HG03039 (cell line): ENCODE measurements around the gene TAS2R60.
"Not testable (repeated sequence)": the region's sequence is repeated elsewhere in the genome, so short reads cannot be mapped to it uniquely, and the experiment has no call there.

ENCODE experiments used
- ATAC-seq: cut with Tn5 transposase; IDR thresholded peaks from one replicate; pipeline ENCODE4 v1.9.1; 2021; ENCODE audit warnings: mild to moderate bottlenecking, moderate library complexity; ENCODE audit not compliant: unreplicated experiment

Gene TAS2R60, protein sequence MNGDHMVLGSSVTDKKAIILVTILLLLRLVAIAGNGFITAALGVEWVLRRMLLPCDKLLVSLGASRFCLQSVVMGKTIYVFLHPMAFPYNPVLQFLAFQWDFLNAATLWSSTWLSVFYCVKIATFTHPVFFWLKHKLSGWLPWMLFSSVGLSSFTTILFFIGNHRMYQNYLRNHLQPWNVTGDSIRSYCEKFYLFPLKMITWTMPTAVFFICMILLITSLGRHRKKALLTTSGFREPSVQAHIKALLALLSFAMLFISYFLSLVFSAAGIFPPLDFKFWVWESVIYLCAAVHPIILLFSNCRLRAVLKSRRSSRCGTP

DNA sequence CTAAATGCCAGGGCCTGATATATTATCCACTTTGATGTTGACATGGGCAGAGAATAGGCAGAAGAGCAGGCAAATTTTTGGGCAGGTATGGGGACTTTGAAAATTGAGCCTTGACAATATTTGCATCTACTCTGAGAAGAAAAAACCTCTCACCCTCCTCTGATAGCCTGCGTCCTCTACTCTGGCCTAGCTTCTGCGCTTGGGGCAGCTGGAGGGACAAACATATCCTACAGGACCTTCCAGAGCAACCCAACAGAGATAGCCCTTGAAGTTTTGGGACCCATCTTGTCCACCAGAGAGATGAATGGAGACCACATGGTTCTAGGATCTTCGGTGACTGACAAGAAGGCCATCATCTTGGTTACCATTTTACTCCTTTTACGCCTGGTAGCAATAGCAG, at the start of gene TAS2R60:
Gene TAS2R60, plus strand, starts transcription at position 301 of the 400 bp plus-strand sequence. Its CDS starts 0 bp downstream, at position 301.
- no peak for ATAC-seq

DNA sequence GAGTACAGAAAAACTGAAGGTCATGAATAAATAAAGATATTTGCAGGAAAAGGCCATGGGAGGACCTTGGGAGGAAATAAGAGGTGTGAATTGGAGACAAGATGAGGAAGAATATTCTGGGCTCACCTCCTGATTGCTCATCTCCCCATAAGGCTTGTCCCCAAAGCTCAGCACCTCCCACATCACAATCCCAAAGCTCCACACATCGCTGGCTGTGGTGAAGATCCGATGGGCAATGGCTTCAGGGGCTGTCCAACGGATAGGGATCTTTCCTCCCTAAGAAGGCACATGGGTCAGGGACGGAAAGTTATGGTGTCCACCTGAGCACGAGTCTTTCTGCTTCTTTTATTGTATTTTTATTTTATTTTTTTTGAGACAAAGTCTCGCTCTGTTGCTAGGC, 49.2 kb upstream of the TAS2R60 start:
- ATAC-seq: no peak

DNA sequence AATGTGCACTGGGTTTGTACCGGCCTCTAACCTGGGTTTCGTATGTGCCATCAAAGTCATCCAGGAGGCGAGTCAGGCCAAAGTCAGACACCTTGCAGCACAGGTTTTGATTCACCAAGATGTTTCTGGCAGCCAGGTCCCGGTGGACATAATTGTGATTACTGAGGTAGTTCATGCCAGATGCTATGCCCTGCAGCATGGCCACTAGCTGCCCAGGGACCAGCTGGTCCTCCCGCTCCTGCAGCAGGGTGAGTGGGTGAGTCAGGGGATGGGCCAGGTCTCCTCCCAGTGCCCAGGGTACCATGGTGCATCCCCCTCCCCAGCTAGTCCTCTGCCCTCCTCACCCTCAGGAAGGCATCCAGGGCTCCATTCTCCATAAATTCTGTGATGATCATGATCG, 48.5 kb upstream of the TAS2R60 start:
- no peak for ATAC-seq

DNA sequence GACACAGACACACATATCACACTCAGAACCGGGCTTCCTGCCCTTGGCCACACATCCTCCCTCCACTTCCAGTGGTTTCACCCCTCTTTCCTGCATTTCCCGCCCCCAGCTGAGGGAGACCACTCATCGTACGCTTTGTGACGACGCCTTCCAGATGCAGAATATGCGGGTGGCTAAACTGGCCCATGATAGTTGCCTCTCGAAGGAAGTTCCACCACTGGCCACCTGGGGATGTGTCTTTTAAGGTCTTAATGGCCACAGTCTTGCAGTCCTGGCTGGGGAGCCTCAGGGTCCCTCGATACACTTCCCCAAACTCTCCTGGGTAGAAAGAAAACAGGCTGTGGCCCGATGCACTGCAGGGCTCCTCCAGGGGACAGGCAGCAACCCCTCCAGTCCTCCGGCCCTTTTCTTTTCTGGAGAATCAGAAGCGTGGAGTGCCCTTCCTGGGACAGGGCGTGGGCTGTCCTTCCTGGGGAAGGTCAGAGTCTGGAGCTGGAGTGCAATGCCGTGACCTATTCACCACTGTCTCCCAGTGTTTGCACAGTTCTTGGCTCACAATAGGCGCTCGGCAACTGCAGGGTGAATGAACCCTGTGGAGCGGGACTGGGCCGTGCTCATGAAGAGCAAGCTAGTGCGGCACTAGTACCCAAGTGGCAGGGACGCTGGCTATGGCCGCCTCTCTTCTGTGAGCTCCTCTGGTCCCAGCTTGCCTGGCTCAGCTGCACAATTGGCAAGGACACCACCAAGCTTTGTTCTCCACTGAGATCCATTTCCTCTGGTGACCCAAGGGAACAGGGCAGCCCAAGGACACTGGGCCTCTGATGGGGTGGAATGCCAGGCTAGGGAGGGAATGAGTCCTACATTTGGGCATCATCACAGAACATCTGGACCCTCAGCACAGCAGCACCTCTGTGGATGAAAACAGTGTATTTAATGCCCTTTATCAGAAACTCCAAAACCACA, 47.8 kb upstream of the TAS2R60 start:
- no peak for ATAC-seq

DNA sequence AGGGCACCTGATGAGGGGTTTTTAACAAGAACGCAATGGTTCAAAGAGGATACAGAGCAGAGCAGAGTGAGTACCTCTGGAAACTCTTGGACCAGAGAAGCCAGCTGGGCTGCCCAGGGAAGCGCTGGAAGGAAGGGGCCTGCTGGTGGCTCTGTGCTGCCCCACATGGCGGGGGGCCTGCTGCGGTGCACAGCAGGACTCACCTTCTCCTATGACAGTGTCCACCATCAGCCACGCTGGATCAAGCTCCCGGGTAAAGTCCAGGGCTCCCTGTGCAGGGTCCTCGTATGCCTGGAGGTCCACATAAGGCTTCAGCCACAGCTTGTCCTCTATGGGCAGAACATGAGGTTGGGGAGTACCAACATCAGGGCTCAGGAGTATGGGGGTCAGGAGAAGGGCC, 47.1 kb upstream of the TAS2R60 start:
- ATAC-seq: no peak

DNA sequence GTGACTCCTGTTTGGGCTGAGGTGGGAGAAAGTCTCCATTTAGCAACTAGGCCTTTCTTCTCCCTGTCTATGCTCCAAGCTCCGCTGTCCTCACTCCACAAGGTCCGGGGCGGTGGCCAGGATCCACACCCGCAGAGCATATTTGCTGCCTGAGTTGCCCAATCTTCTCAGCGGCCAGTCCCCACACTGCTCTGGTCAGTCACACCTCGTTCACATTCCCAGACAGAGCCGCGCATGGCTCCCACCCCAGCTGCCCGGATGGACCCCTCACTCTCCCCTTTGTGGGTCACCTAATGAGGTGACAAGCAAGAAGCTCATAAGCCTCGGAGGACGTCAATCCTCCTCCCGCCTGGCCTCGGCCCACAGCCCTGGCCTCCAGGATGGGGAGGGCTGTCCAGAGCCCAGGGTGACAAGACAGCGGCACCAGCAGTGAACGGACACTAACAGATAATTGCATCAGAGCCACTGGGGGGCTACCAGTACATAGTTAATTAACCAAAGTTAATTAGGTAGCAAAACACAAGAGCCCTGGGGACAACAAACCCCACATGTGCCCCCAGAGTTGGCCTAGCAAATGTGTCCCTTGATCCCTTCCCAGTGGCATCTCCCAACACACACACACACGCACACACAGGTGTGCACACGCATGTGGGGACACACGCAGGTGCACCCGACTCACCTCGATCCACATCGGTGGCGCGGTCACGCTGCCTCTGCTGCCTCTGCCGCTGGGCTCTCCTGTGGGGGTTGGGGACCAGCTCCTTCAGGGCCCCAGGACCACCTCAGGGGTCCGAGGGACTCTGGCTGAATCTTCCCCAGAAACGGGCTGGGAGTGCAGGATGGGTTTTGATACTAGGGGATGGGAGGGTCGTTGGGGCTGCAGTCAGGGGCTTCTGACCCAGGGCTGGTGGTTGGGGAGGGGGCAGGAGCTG, 46.4 kb upstream of the TAS2R60 start:
- no peak for ATAC-seq

DNA sequence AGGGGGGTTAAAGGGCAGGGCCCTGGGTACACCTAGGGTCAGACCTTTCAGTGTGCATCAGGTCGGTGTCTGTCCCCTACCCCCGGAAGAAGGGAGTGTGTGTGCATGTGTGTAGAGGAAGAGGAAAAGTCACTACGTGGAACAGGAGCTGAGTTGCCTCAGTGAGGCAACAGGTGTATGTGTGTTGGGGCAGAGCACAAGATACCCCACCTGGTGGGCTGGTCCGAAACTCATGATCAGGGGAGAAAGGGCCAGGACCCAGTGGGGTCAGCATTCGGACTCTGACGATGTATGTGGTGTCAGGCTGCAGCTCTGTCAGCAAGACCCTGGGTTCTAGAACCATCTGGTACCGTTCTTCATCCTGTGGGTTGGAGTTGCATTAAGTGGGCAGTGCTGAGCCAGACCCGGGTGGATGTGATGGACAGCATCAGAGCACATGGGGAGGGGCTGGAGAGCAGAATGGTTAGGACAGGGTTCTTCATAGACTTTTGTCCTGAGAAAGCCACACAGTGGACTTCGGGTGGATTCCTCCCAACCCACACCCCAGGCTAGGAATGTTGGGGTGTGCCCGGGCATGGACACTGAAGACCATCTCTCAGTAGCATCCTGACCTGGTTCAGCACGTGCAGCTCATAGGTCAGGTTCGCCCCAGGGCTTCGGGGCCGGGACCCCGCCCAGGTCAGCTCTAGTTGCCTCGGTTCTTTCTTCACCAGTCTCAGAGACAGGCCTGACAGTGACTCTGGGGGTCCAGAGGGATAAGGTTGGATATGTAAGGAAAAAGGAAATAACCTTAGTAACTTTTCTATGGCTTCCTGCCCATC, 45.3 kb upstream of the TAS2R60 start:
- ATAC-seq: no peak

DNA sequence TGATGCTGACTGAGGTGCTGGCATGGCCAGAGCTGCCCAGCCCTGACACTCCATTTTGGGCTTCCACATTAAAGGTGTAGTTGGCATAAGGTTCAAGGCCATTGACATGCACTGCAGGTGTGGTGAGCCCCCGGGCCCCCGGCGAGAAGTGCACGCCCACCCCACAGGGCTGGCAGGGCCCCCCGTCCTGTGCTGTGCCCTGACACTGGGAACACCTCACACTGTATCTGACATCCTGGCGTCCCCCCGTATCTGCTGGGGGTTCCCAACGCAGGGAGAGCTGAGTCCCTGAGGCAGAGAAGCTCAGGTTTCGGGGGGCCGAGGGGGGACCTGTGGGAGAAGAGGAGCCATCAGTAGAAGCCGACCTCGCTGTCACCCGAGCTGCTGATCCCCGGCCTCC, 44.6 kb upstream of the TAS2R60 start:
- ATAC-seq: no peak

DNA sequence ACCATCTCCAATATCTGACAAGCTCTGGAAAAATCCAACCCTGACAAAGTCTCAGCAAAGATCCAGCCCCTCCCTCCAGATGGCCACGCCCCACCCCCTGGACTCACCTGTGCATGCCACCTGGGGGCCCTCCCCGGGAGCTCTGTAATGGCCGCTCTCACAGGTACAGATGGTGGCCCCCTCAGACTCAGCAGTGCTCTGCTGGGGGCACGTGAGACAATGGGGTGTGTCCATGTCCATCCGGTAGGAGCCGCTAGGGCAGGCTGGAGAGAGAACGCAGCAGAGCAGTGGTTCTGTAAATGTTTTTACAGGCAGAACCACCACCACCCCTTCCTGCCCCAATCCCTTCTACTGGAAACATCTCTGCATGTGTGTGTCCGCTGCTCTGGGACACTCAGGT, 44.1 kb upstream of the TAS2R60 start:
- no peak for ATAC-seq

DNA sequence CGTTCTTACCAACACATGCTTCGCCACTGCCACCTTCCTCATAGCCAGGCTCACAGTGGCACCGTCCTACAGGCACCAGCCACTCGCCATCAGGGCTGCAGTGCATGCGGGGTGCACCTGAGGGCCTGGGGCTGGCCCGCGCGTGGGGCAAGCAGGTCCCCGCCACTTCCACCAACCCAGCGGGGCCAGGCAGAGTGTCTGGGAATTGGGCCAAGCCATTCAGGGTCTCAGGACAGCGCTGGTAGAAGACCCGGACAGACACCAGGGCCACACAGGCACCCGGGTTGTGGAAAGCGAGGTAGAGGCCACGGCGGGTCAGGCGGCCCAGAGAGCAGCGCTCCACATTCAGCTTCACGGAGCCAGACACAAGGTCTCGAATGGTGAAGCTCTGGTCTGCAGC, 43.6 kb upstream of the TAS2R60 start:
- ATAC-seq: no peak

DNA sequence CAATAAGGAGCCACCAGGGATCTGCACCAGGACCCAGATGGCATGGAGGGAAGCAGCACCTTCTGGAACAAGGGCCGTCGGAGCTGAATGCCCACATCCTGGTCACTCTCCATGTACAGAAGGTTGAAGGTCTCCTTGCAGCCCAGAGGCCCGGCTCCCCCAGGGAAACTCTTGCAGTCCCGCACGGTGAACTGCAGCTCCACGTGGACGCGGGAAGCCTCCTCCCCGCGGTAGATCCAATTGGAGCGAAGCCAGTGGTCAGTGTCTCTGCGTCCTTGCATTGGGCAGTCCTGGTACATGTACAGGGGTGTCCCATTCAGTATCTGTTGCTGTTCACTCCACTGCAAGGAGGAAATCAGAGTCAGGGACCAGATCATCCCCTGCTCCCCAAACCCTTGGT, 42.0 kb upstream of the TAS2R60 start:
- no peak for ATAC-seq

DNA sequence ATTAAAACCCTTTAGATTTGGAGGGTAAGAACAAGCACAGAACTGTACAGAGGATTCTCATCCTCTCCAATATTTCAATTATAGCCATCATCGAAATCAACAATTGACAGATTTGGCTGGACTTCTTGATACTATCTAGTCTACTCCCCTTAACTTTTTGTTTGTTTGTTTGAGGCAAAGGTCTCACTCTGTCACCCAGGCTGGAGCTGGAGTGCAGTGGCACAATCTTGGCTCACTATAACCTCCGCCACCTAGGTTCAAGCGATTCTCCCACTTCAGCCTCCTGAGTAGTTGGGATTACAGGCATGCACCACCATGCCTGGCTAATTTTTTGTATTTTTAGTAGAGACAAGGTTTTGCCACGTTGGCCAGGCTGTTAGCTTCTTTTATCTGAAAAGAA, 41.0 kb upstream of the TAS2R60 start:
- not testable (repeated sequence) for ATAC-seq

DNA sequence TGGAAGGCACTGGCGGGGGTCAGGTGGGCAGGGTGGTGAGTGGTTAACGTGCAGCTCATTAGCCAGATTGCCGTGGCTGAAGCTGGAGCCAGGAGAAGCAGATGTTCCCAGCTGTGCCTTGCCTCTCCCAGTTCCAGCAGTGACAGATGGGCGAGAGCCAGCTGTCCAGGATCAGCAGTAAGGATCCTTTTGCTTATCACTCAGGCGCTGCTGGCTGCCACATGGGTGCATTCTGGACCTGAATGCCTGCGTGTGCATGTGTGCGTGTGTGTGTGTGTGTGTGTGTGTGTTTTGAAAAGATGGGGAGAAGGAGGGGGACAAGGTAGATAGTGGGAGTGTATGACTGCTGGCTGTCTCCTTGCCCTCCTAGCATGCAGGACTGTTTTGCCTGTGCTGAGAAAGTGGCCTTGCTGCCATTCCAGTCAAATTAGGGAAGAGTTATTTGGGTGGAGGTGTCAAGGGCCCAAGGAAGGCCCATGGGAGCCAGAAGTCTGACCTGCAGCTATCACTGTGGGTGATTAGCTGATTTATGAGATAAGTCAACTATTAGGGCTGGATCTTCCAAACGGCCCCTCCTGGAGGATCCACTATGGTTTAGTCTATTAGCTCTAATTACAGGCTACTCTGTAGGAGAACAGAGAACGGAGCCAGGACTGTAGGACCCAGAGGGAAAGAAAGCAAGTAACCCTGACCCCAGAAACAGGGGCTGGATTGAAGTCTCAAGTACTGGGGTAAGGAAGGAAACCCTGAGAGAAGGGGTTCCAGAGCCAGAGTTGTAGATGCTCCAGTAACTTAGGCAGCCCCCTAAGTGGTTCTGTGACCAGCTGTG, 37.9 kb upstream of the TAS2R60 start:
- no peak for ATAC-seq

DNA sequence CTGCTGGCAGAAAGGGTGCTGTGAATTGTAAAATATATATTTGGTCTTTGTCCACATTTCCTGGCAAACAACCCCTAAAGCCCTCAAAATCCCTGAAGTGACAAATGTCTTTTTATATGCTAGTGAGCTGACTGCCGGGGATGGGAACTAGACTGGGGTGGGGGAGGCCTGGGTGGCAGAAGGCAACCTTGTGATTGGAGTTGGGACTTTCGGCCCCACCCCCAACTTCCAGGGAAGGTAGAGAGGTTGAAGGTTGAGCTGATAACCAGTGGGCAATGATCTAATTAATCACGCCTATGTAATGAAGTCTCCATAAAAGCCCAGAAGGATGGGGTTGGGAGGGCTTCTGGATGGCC, 37.3 kb upstream of the TAS2R60 start:
- ATAC-seq: no peak

DNA sequence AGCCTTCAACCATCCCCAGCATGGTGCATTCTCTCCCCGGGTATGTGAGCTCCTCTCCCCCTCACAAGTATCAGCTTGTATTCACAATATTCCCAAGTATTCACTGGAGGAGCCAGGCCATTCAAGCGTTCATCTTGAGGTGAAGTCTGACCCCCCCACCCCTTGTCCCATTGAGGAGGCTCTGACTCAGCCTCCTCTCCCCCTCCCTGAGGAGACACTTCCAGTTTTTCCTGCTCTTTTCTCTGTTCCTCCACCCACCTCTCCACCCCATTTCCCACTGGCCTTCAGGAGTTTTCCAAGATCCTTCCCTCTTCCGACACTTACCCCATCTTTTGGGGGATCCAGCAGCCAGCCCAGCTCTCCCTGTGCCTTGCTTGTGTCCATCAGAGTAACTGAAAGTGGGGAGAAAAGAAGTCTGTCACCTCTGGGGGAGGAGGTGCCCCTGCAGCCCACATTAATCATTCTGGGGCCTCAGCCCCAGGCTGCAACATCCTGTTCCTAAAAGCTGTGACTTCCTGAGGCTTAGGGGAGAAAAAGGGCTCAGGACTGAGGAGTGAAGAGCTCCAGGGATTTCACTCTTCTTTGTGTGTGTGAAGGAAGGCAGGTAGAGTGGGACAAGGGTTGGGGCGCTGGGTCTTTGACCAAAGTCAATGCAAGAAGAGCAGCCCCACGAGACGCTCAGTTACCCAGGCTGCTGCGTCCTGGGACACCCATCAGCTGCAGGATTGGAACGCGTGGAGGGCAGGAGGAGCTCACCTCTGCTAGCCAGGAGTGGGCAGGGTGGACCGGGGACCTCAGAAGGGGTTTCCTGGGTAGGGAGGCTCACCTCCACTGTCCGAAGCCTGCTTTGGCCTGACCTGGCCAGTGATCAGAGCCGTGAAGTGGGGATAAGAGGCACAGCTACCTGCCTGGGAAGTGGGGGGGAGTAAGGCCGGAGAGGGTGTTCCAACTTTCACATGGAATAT, 35.7 kb upstream of the TAS2R60 start:
- no peak for ATAC-seq

DNA sequence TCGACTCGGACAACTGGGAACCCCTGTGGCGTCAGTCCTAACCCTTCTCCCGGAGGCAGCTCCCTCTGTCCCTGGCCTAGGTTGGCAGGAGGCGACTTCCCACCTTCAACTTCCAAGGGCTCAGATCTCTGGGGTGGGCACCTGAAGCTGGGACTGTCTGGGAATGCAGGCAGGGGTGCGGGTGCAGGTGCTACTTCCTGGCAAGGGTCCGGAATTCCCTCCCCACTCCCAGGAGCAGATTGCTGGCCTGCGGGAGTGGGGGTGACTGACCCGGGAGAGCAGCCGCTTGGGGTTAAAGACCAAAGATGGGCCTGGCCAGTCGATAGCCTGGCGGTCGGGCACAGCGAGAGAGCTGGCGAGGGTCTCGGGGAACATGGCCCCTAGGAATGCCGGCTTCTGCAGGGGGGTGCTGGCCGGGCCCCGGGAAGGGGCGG, 35.0 kb upstream of the TAS2R60 start:
- no peak for ATAC-seq

DNA sequence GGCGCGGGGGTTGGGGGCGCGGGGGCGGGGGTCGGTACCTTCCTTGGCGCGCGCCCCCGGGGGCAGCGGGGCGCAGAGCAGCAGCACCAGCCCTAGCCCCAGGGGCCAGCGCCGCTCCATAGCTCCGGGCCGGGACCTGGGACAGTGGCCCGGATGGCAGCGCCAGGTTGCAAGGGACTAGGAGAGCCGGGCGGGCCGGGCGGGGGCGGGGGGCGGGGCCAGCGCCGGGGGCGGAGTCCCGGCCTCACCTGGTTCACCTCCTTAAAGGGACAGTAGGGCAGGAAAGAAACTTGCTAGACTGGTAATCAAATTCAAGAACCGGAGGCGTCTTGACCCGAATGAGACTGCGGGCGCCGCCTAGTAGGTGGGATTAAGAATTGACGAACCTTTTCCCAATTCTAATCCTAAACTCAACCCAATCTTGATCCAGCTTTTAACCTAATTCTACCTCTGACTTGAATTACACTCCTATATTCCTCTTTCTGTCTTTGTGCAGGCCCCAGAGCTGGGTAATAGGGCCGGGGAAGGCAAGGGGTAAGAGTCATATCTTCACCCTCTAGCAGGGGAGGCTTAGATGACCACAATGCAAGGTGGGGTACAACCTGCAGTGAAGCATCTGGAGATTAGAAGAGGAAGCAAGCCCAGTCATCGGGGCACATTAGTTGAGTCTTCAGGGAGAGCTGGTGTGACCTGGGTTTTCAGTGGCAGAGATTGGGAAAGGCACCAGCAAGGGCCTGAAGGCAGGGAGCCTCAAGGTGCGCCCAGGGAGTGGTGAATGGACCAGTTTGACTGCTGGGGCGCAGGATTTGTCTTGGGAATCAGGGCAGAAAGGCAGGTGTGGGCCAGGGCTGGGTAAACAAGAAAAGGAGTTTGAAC, 34.3 kb upstream of the TAS2R60 start, which contains the start of gene EPHA1:
Gene EPHA1, minus strand, starts transcription at position 171 of the 876 bp plus-strand sequence. Its CDS starts 51 bp downstream, at position 120.
- no peak for ATAC-seq
